Hepatocyte (in vitro differentiated cells): ENCODE data around the gene GOLGA3. TPM values are rescaled to one million over a fixed set of nuclear protein-coding genes. Genes with fewer than 3 reads are reported as not detected.

ENCODE experiments used
- DNase-seq: peaks from one replicate; pipeline ENCODE4 v3.0.0-alpha.2; 2016; ENCODE audit warnings: low spot score
- H2AFZ ChIP-seq: fragments of 200-600 bp; sonication (generic); 2 replicates; pipeline ENCODE4 v1.6.0; 2016; ENCODE audit warnings: antibody characterized with exemption, mild to moderate bottlenecking
- H3K27ac ChIP-seq: fragments of 200-600 bp; sonication (generic); 2 replicates; pipeline ENCODE4 v1.5.1; 2016; ENCODE audit warnings: mild to moderate bottlenecking
- H3K27me3 ChIP-seq: fragments of 200-600 bp; sonication (generic); 2 replicates; pipeline ENCODE4 v1.6.1; 2016
- H3K36me3 ChIP-seq: fragments of 200-600 bp; sonication (generic); replicated peaks from 2 replicates; pipeline ENCODE4 v1.5.1; 2016; ENCODE audit warnings: low read depth; ENCODE audit not compliant: insufficient read depth
- H3K4me1 ChIP-seq: fragments of 200-600 bp; sonication (generic); 2 replicates; pipeline ENCODE4 v1.5.1; 2016; ENCODE audit warnings: mild to moderate bottlenecking, moderate library complexity; ENCODE audit not compliant: insufficient read depth
- H3K4me2 ChIP-seq: fragments of 200-600 bp; sonication (generic); 2 replicates; pipeline ENCODE4 v1.6.0; 2016
- H3K4me3 ChIP-seq: fragments of 200-600 bp; sonication (generic); 2 replicates; pipeline ENCODE4 v1.5.1; 2016; ENCODE audit warnings: mild to moderate bottlenecking
- H3K79me2 ChIP-seq: fragments of 200-600 bp; sonication (generic); 2 replicates; pipeline ENCODE4 v1.6.0; 2017; ENCODE audit warnings: mild to moderate bottlenecking
- H3K9me2 ChIP-seq: fragments of 200-600 bp; sonication (generic); replicated peaks from 2 replicates; pipeline ENCODE4 v1.6.0; 2017; ENCODE audit warnings: mild to moderate bottlenecking; ENCODE audit not compliant: insufficient read depth
- H3K9me3 ChIP-seq: fragments of 200-600 bp; sonication (generic); 2 replicates; pipeline ENCODE4 v1.5.1; 2016; ENCODE audit warnings: low read depth, mild to moderate bottlenecking
- H4K20me1 ChIP-seq: fragments of 200-600 bp; sonication (generic); 2 replicates; pipeline ENCODE4 v1.6.0; 2016; ENCODE audit warnings: mild to moderate bottlenecking; ENCODE audit not compliant: insufficient read depth, poor library complexity, severe bottlenecking
- CTCF ChIP-seq: fragments of 200-600 bp; sonication (generic); IDR thresholded peaks from 2 replicates; pipeline ENCODE4 v1.5.1; 2016; ENCODE audit warnings: antibody characterized with exemption, mild to moderate bottlenecking; ENCODE audit not compliant: poor library complexity
- EZH2 ChIP-seq: fragments of 200-600 bp; sonication (generic); IDR thresholded peaks from 2 replicates; pipeline ENCODE4 v1.6.1; 2016; ENCODE audit warnings: antibody characterized with exemption, mild to moderate bottlenecking, borderline replicate concordance
- EZH2phosphoT487 ChIP-seq: fragments of 200-600 bp; sonication (generic); IDR thresholded peaks from one replicate; pipeline ENCODE4 v1.6.1; 2018; ENCODE audit warnings: antibody characterized with exemption, mild to moderate bottlenecking, low read depth, moderate library complexity; ENCODE audit not compliant: unreplicated experiment, severe bottlenecking
- WGBS: methylation state at CpG from one replicate; pipeline ENCODE4 v1.1.6; 2016; ENCODE audit warnings: low lambda C conversion rate; ENCODE audit errors: missing lambda C conversion rate; 5-methylcytosine and 5-hydroxymethylcytosine counted together
- polyA plus RNA-seq: library from polyadenylated mRNA; unstranded; fragments of >200 nt; fragmentation: Nextera tagmentation; extraction: Ambion mirVana; gene quantifications from 2 replicates; pipeline ENCODE4 v1.2.1, GENCODE V29; 2016
- total RNA-seq: library from RNA; depleted of rRNA; stranded (reverse); fragments of >200 nt; gene quantifications from 2 replicates; pipeline ENCODE4 v1.2.3, GENCODE V29; 2014

The GOLGA3 gene
- total and polyA plus RNA-seq, 2 experiments from 2014 or later = 26.2 to 67.6 TPM

GRCh38 chr12:132747395-132747794, 81.3 kb downstream of the GOLGA3 start:
- no peaks in the 10 kb centered on the region for H3K4me1 ChIP-seq
- H3K4me3 ChIP-seq = no peak overlapping the region
- H4K20me1 ChIP-seq = peaks cover 9% of the 10 kb centered on the region
- no peak overlapping the region for H3K4me2 ChIP-seq
- peaks cover 59% of the 10 kb centered on the region for H3K79me2 ChIP-seq
- H2AFZ ChIP-seq = no peak overlapping the region
- no peaks in the 10 kb centered on the region for H3K9me3 ChIP-seq
- no peak for TF ChIP-seq CTCF
- TF ChIP-seq EZH2phosphoT487 = no peak
- TF ChIP-seq EZH2 = no peak
- no peaks in the 10 kb centered on the region for H3K36me3 ChIP-seq
- H3K9me2 ChIP-seq = no peaks in the 10 kb centered on the region
- no peak for DNase-seq
- no peaks in the 10 kb centered on the region for H3K27me3 ChIP-seq
- WGBS = 100% methylated on average over 11 of the region's 11 CpGs
- no peak overlapping the region for H3K27ac ChIP-seq

- no peak for TF ChIP-seq EZH2
- TF ChIP-seq EZH2phosphoT487 = no peak
- DNase-seq = no peak
- Histone ChIP-seq H3K79me2 (peaks cover 55% of the 10 kb centered on the region), H3K4me1 (no peaks in the 10 kb centered on the region), H4K20me1 (peaks cover 9% of the 10 kb centered on the region), H3K4me2 (no peak overlapping the region), H3K4me3 (no peak overlapping the region), H3K27ac (no peak overlapping the region), H3K27me3 (no peaks in the 10 kb centered on the region), H3K36me3 (peaks cover 2% of the 10 kb centered on the region), H2AFZ (no peak overlapping the region), H3K9me3 (no peaks in the 10 kb centered on the region), H3K9me2 (no peaks in the 10 kb centered on the region)
- 95% methylated on average over 3 of the region's 3 CpGs for WGBS
Observed at GRCh38 chr12:132746613-132747012, 82.1 kb downstream of the GOLGA3 start.

GRCh38 chr12:132743831-132744230, 84.8 kb downstream of the GOLGA3 start:
- WGBS = 97% methylated on average over 13 of the region's 13 CpGs
- H4K20me1 ChIP-seq = peaks cover 9% of the 10 kb centered on the region
- H3K36me3 ChIP-seq = peaks cover 5% of the 10 kb centered on the region

GRCh38 chr12:132741620-132742019, 87.0 kb downstream of the GOLGA3 start:
- TF ChIP-seq CTCF (no peak), EZH2phosphoT487 (no peak), EZH2 (no peak)
- Histone ChIP-seq H3K9me2 (no peaks in the 10 kb centered on the region), H3K4me2 (no peak overlapping the region), H2AFZ (no peak overlapping the region), H3K9me3 (no peaks in the 10 kb centered on the region), H3K36me3 (peaks cover 5% of the 10 kb centered on the region), H3K27ac (no peak overlapping the region), H3K79me2 (peaks cover 40% of the 10 kb centered on the region), H3K4me1 (no peaks in the 10 kb centered on the region), H3K27me3 (no peaks in the 10 kb centered on the region), H4K20me1 (peaks cover 9% of the 10 kb centered on the region), H3K4me3 (no peak overlapping the region)
- WGBS = 95% methylated on average over 8 of the region's 8 CpGs
- no peak for DNase-seq

More at GRCh38 chr12:132743831-132744230, 84.8 kb downstream of the GOLGA3 start:
- Histone ChIP-seq H3K79me2 (peaks cover 43% of the 10 kb centered on the region), H3K27ac (no peak overlapping the region), H3K27me3 (no peaks in the 10 kb centered on the region), H3K4me1 (no peaks in the 10 kb centered on the region), H3K9me3 (no peaks in the 10 kb centered on the region), H2AFZ (no peak overlapping the region), H3K4me2 (no peak overlapping the region), H3K4me3 (no peak overlapping the region), H3K9me2 (no peaks in the 10 kb centered on the region)
- no peak for TF ChIP-seq EZH2
- no peak for TF ChIP-seq EZH2phosphoT487
- no peak for TF ChIP-seq CTCF
- DNase-seq = no peak
